H9 (cell line): ENCODE measurements around the gene C20orf202. TPM values are rescaled to one million over a fixed set of nuclear protein-coding genes. Genes with fewer than 3 reads are reported as not detected.

Experiments used
- DNase-seq: peaks from one replicate; pipeline ENCODE4 v3.0.0-alpha.2; 2017
- H2AFZ ChIP-seq: one replicate; pipeline ENCODE4 v1.6.1; 2013; ENCODE audit warnings: mild to moderate bottlenecking, low read length, control low read depth, moderate library complexity
- H2AK5ac ChIP-seq: 2 replicates; pipeline ENCODE4 v1.6.1; 2013; ENCODE audit warnings: low read length, control low read depth, mixed read lengths; ENCODE audit not compliant: insufficient read length
- H2BK120ac ChIP-seq: one replicate; pipeline ENCODE4 v1.6.1; 2013; ENCODE audit warnings: low read depth, mild to moderate bottlenecking, low read length, control low read depth, inconsistent platforms; ENCODE audit not compliant: poor library complexity, severe bottlenecking
- H2BK12ac ChIP-seq: 2 replicates; pipeline ENCODE4 v1.6.1; 2013; ENCODE audit warnings: low read length, control low read depth, mixed read lengths, low read depth; ENCODE audit not compliant: insufficient read length
- H2BK15ac ChIP-seq: 2 replicates; pipeline ENCODE4 v1.6.1; 2013; ENCODE audit warnings: low read depth, low read length, control low read depth
- H2BK20ac ChIP-seq: one replicate; pipeline ENCODE4 v1.6.1; 2013; ENCODE audit warnings: low read depth, mild to moderate bottlenecking, low read length, control low read depth, inconsistent platforms; ENCODE audit not compliant: poor library complexity, severe bottlenecking
- H2BK5ac ChIP-seq: 2 replicates; pipeline ENCODE4 v1.6.1; 2013; ENCODE audit warnings: low read length, control low read depth, mixed read lengths; ENCODE audit not compliant: insufficient read length
- H3K14ac ChIP-seq: 2 replicates; pipeline ENCODE4 v1.6.1; 2013; ENCODE audit warnings: low read length, control low read depth; ENCODE audit not compliant: insufficient read depth
- H3K18ac ChIP-seq: 2 replicates; pipeline ENCODE4 v1.6.1; 2013; ENCODE audit warnings: low read depth, mild to moderate bottlenecking, mixed read lengths, low read length, control low read depth; ENCODE audit not compliant: insufficient read length
- H3K23ac ChIP-seq: 2 replicates; pipeline ENCODE4 v1.6.1; 2013; ENCODE audit warnings: low read length, control low read depth, mixed read lengths, low read depth; ENCODE audit not compliant: insufficient read length
- H3K23me2 ChIP-seq: 2 replicates; pipeline ENCODE4 v1.6.1; 2013; ENCODE audit warnings: low read depth, mild to moderate bottlenecking, mixed read lengths, low read length, control low read depth; ENCODE audit not compliant: insufficient read length, poor library complexity, severe bottlenecking
- H3K27ac ChIP-seq: 2 replicates; pipeline ENCODE4 v1.5.1; 2013; ENCODE audit warnings: low read length, control low read depth, mixed read lengths, low read depth; ENCODE audit not compliant: insufficient read length
- H3K27me3 ChIP-seq: 2 replicates; pipeline ENCODE4 v1.6.1; 2013; ENCODE audit warnings: low read length, control low read depth, inconsistent platforms; ENCODE audit not compliant: insufficient read depth
- H3K4ac ChIP-seq: 2 replicates; pipeline ENCODE4 v1.6.1; 2013; ENCODE audit warnings: low read depth, mild to moderate bottlenecking, control low read depth, inconsistent platforms, low read length, moderate library complexity
- H3K4me1 ChIP-seq: 2 replicates; pipeline ENCODE4 v1.6.1; 2013; ENCODE audit warnings: low read length, control low read depth, inconsistent platforms; ENCODE audit not compliant: insufficient read depth
- H3K4me2 ChIP-seq: 2 replicates; pipeline ENCODE4 v1.6.1; 2013; ENCODE audit warnings: low read length, control low read depth, mixed read lengths; ENCODE audit not compliant: insufficient read length, insufficient read depth
- H3K56ac ChIP-seq: 2 replicates; pipeline ENCODE4 v1.6.1; 2013; ENCODE audit warnings: low read depth, mild to moderate bottlenecking, mixed read lengths, low read length, control low read depth; ENCODE audit not compliant: insufficient read length
- H3K79me1 ChIP-seq: 2 replicates; pipeline ENCODE4 v1.6.1; 2013; ENCODE audit warnings: low read depth, mild to moderate bottlenecking, moderate library complexity, low read length, control low read depth, inconsistent platforms; ENCODE audit not compliant: insufficient read depth, poor library complexity, severe bottlenecking
- H3K79me2 ChIP-seq: 2 replicates; pipeline ENCODE4 v1.6.1; 2013; ENCODE audit warnings: low read length, control low read depth, inconsistent platforms; ENCODE audit not compliant: insufficient read depth
- H3K9ac ChIP-seq: 2 replicates; pipeline ENCODE4 v1.6.1; 2013; ENCODE audit warnings: low read length, control low read depth, mixed read lengths; ENCODE audit not compliant: insufficient read length; ENCODE audit errors: extremely low read depth
- H3K9me3 ChIP-seq: one replicate; pipeline ENCODE4 v1.6.1; 2013; ENCODE audit warnings: low read depth, low read length, inconsistent platforms; ENCODE audit not compliant: control insufficient read depth
- H3T11ph ChIP-seq: one replicate; pipeline ENCODE4 v1.6.1; 2013; ENCODE audit warnings: mild to moderate bottlenecking, low read length, control low read depth, inconsistent platforms
- H4K20me1 ChIP-seq: one replicate; pipeline ENCODE4 v1.6.1; 2013; ENCODE audit not compliant: control insufficient read depth, insufficient read length, insufficient read depth
- H4K5ac ChIP-seq: 2 replicates; pipeline ENCODE4 v1.6.1; 2013; ENCODE audit warnings: low read depth, mild to moderate bottlenecking, mixed read lengths, low read length, control low read depth; ENCODE audit not compliant: insufficient read length
- H4K8ac ChIP-seq: replicated peaks from 2 replicates; pipeline ENCODE4 v1.6.1; 2013; ENCODE audit warnings: low read length, control low read depth, mixed read lengths, low read depth; ENCODE audit not compliant: insufficient read length
- H4K91ac ChIP-seq: 2 replicates; pipeline ENCODE4 v1.6.1; 2013; ENCODE audit warnings: low read depth, mild to moderate bottlenecking, moderate library complexity, mixed read lengths, low read length, control low read depth; ENCODE audit not compliant: insufficient read length
- H3K27ac Mint-ChIP-seq, 3 experiments: 2 replicates in 2 of 3; 3 replicates in 1 of 3; pipeline ENCODE4 v1.8.0; 2020 to 2021; ENCODE audit warnings: mixed read lengths in 3 of 3, mild to moderate bottlenecking in 1 of 3, moderate library complexity in 1 of 3
- H3K27me3 Mint-ChIP-seq: 2 replicates; pipeline ENCODE4 v1.8.0; 2021; ENCODE audit warnings: low read depth, mild to moderate bottlenecking, moderate library complexity, mixed read lengths
- H3K36me3 Mint-ChIP-seq, 3 experiments: 2 replicates in 2 of 3; 3 replicates in 1 of 3; pipeline ENCODE4 v1.8.0; 2020 to 2021; ENCODE audit warnings: low read depth in 3 of 3, mixed read lengths in 3 of 3; ENCODE audit not compliant: insufficient read depth in 1 of 3
- H3K4me1 Mint-ChIP-seq, 2 experiments: 2 replicates each; pipeline ENCODE4 v1.8.0; 2020; ENCODE audit warnings: mixed read lengths in 2 of 2
- H3K4me3 Mint-ChIP-seq, 2 experiments: 2 replicates in 1 of 2; 3 replicates in 1 of 2; pipeline ENCODE4 v1.8.0; 2020 to 2021; ENCODE audit warnings: mild to moderate bottlenecking in 2 of 2, mixed read lengths in 2 of 2, moderate library complexity in 1 of 2
- H3K9me3 Mint-ChIP-seq, 2 experiments: 2 replicates in 1 of 2; 3 replicates in 1 of 2; pipeline ENCODE4 v1.8.0; 2020; ENCODE audit warnings: mild to moderate bottlenecking in 2 of 2, mixed read lengths in 2 of 2, moderate library complexity in 1 of 2
- CTCF ChIP-seq: fragments of 200-600 bp; sonication (generic); conservative IDR thresholded peaks from 3 replicates; pipeline ENCODE4 v1.8.0; 2021; ENCODE audit warnings: antibody characterized with exemption, mild to moderate bottlenecking
- WGBS: extraction: QIAGEN DNeasy Blood & Tissue Kit; methylation state at CpG from one replicate; pipeline ENCODE4 v1.1.7; 2013; ENCODE audit warnings: missing lambda C conversion rate, low lambda C conversion rate, mixed read lengths; ENCODE audit not compliant: insufficient read length; ENCODE audit errors: extremely low coverage; 5-methylcytosine and 5-hydroxymethylcytosine counted together
- total RNA-seq: library from RNA; stranded (reverse); gene quantifications from 2 replicates; pipeline ENCODE4 v1.2.1, GENCODE V29; 2021

The C20orf202 gene
- total RNA-seq, 1 experiment from 2014 or later = 0.13 TPM

GRCh38 chr20:1165521-1165920 lies 37.7 kb upstream of the C20orf202 start:
- peaks cover 42 to 85% (median 72%) of the 10 kb centered on the region in 3 experiments; a peak in 6 of 7 replicates for H3K36me3 Mint-ChIP-seq
- no CpG with 5 or more reads among the region's 1 CpG for WGBS
- no peaks in the 10 kb centered on the region for H3K9me3 Mint-ChIP-seq

More at GRCh38 chr20:1165521-1165920, 37.7 kb upstream of the C20orf202 start:
- no peak overlapping the region for H3K4ac ChIP-seq
- no peak overlapping the region for H2BK120ac ChIP-seq
- no peaks in the 10 kb centered on the region for H3K4me1 Mint-ChIP-seq
- H4K5ac ChIP-seq = no peak overlapping the region
- no peak overlapping the region for H3K18ac ChIP-seq
- no peak for TF ChIP-seq CTCF
- H3K9ac ChIP-seq = no peak overlapping the region
- H2AK5ac ChIP-seq = no peak overlapping the region
- H4K20me1 ChIP-seq = no peaks in the 10 kb centered on the region
- no peak overlapping the region for H3T11ph ChIP-seq
- no peaks in the 10 kb centered on the region for H3K9me3 ChIP-seq
- no peaks in the 10 kb centered on the region; the same call in 1 of the 2 replicates for H3K79me2 ChIP-seq
- H2AFZ ChIP-seq = no peak overlapping the region
- no peak overlapping the region for H3K27ac ChIP-seq
- no peak overlapping the region for H3K14ac ChIP-seq
- no peak overlapping the region for H2BK20ac ChIP-seq
- no peak for DNase-seq
- H3K23me2 ChIP-seq = no peaks in the 10 kb centered on the region
- no peaks in the 10 kb centered on the region for H3K79me1 ChIP-seq
- H2BK5ac ChIP-seq = no peak overlapping the region
- H2BK15ac ChIP-seq = no peak overlapping the region
- H4K8ac ChIP-seq = no peak overlapping the region
- H3K56ac ChIP-seq = no peak overlapping the region
- H3K27me3 ChIP-seq = no peaks in the 10 kb centered on the region; the same call in 1 of the 2 replicates
- H3K4me2 ChIP-seq = no peak overlapping the region
- H3K27me3 Mint-ChIP-seq = no peaks in the 10 kb centered on the region
- no peak overlapping the region for H3K4me3 Mint-ChIP-seq
- no peak overlapping the region for H2BK12ac ChIP-seq
- no peak overlapping the region for H4K91ac ChIP-seq
- H3K23ac ChIP-seq = no peak overlapping the region
- H3K27ac Mint-ChIP-seq = no peak overlapping the region
- no peaks in the 10 kb centered on the region for H3K4me1 ChIP-seq
